Panc1 (cell line): ENCODE measurements around the gene FSTL1. TPM values are rescaled to one million over a fixed set of nuclear protein-coding genes. Genes with fewer than 3 reads are reported as not detected.

Experiments
- ATAC-seq: fragments of 200-7000 bp; cut with Tn5 transposase; 2 replicates; pipeline ENCODE4 v1.9.1; 2020; ENCODE audit warnings: mild to moderate bottlenecking, moderate library complexity
- BruUV-seq: library from RNA; stranded (reverse); fragments of 400-500 nt; replicated peaks from 2 replicates; lab custom pipeline; 2021; lab: Mats Ljungman, UMichigan
- CTCF ChIA-PET: fragments of 300-600 bp; sonication (Branson Sonifier 250); formaldehyde crosslinking; loops from one replicate; lab custom pipeline; 2022; ENCODE audit warnings: antibody characterized with exemption; lab: Charles Lee
- POLR2A ChIA-PET: fragments of 300-600 bp; sonication (Branson Sonifier 250); formaldehyde crosslinking; loops from one replicate; lab custom pipeline; 2022; ENCODE audit warnings: antibody characterized with exemption; lab: Charles Lee
- DNase-seq: peaks from one replicate; pipeline ENCODE4 v3.0.0-alpha.2; 2010; ENCODE audit warnings: low read depth, low spot score
- H3K27ac ChIP-seq: 2 replicates; pipeline ENCODE4 v1.5.1; 2011; ENCODE audit warnings: mild to moderate bottlenecking, low read length, inconsistent platforms
- H3K27me3 ChIP-seq: fragments of 200-500 bp; sonication (Bioruptor generic); 2 replicates; pipeline ENCODE4 v1.6.0; 2014; ENCODE audit warnings: low read length, inconsistent platforms; ENCODE audit not compliant: control insufficient read depth, insufficient read depth
- H3K36me3 ChIP-seq: fragments of 200-500 bp; sonication (Bioruptor generic); 2 replicates; pipeline ENCODE4 v1.5.1; 2014; ENCODE audit warnings: inconsistent platforms, mild to moderate bottlenecking, low read length, moderate library complexity; ENCODE audit not compliant: control insufficient read depth, insufficient read depth
- H3K4me1 ChIP-seq: 2 replicates; pipeline ENCODE4 v1.5.1; 2011; ENCODE audit warnings: inconsistent platforms, mild to moderate bottlenecking, low read length, moderate library complexity; ENCODE audit not compliant: control insufficient read depth, insufficient read depth
- H3K4me3 ChIP-seq, 2 experiments: 2 replicates each; pipeline ENCODE4 v1.5.1; 2011 to 2012; ENCODE audit warnings: low read depth in 2 of 2, low read length in 2 of 2, mild to moderate bottlenecking in 2 of 2, inconsistent platforms in 1 of 2, moderate library complexity in 1 of 2
- H3K9me3 ChIP-seq: fragments of 200-500 bp; sonication (Bioruptor generic); 2 replicates; pipeline ENCODE4 v1.5.1; 2014; ENCODE audit warnings: low read depth, mild to moderate bottlenecking, inconsistent platforms, low read length, moderate library complexity; ENCODE audit not compliant: control insufficient read depth, insufficient read depth
- POLR2AphosphoS5 ChIP-seq: IDR thresholded peaks from 2 replicates; pipeline ENCODE4 v1.6.1; 2012; ENCODE audit warnings: mild to moderate bottlenecking, low read depth, low read length, moderate library complexity
- SIN3A ChIP-seq: IDR thresholded peaks from 2 replicates; pipeline ENCODE4 v1.6.1; 2012; ENCODE audit warnings: low read depth, mild to moderate bottlenecking, low read length, moderate library complexity, borderline replicate concordance; ENCODE audit not compliant: insufficient read depth
- TCF7L2 ChIP-seq: IDR thresholded peaks from 2 replicates; pipeline ENCODE4 v1.6.1; 2011; ENCODE audit warnings: mild to moderate bottlenecking, low read depth, low read length, inconsistent platforms
- in situ Hi-C: cut with HindIII; loops from 2 replicates; pipeline ENCODE4 v1.10.0; 2016; ENCODE audit warnings: low sequenced_read_pairs, low pct_unique_long_range_greater_than_20kb
- intact Hi-C: fragments of 100-400 bp; cut with micrococcal nuclease; formaldehyde crosslinking; loops from one replicate; pipeline ENCODE4 v1.10.0; 2022; ENCODE audit not compliant: unreplicated experiment
- total RNA-seq: library from RNA; stranded (reverse); gene quantifications from one replicate; pipeline ENCODE4 v1.2.1, GENCODE V29; 2021; ENCODE audit not compliant: unreplicated experiment
- TF ChIP-seq, protein P1 (sequence below): fragments of 450-650 bp; IDR thresholded peaks from 2 replicates; pipeline ENCODE4 v1.5.1; 2017; ENCODE audit warnings: mild to moderate bottlenecking
- TF ChIP-seq, protein P2 (sequence below), 2 experiments: IDR thresholded peaks; 2 replicates each; pipeline ENCODE4 v1.6.1; 2011 to 2012; ENCODE audit warnings: low read depth in 2 of 2, control low read depth in 1 of 2, low read length in 1 of 2, mild to moderate bottlenecking in 1 of 2, moderate library complexity in 1 of 2; ENCODE audit not compliant: insufficient read depth in 1 of 2

The FSTL1 gene
- total RNA-seq, 1 experiment from 2014 or later, result 9.2 TPM

DNA sequence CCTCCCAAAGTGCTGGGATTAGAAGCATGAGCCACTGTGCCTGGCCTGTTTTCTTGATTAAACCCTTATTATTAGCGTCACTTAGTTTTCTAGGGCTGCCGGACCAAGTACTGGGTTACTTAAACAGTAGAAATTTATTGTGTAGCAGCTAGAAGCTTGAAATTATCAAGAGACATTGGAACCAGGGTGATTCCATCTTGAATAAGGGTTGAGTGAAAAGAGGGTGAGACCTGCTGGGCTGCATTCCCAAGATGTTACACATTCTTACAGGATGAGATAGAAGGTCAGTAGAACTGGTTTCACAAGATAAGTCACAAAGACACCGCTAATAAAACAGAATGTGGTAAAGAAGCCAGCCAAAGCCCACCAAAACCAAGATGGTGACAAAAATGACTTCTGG lies 18.6 kb upstream of the FSTL1 start:
- intact Hi-C loops, result no loop called here
- no peaks in the 10 kb centered on the region for H3K36me3 ChIP-seq
- in situ Hi-C loops, result no loop called here
- no peaks in the 10 kb centered on the region for H3K9me3 ChIP-seq
- H3K27me3 ChIP-seq, result peaks cover 2% of the 10 kb centered on the region; the same call in 1 of the 2 replicates
- BruUV-seq, result no TSS peak
- no peak for ATAC-seq
- ChIA-PET POLR2A (no interaction called here), CTCF (no interaction called here)
- TF ChIP-seq, protein P1, sequence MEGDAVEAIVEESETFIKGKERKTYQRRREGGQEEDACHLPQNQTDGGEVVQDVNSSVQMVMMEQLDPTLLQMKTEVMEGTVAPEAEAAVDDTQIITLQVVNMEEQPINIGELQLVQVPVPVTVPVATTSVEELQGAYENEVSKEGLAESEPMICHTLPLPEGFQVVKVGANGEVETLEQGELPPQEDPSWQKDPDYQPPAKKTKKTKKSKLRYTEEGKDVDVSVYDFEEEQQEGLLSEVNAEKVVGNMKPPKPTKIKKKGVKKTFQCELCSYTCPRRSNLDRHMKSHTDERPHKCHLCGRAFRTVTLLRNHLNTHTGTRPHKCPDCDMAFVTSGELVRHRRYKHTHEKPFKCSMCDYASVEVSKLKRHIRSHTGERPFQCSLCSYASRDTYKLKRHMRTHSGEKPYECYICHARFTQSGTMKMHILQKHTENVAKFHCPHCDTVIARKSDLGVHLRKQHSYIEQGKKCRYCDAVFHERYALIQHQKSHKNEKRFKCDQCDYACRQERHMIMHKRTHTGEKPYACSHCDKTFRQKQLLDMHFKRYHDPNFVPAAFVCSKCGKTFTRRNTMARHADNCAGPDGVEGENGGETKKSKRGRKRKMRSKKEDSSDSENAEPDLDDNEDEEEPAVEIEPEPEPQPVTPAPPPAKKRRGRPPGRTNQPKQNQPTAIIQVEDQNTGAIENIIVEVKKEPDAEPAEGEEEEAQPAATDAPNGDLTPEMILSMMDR, result no peak
- TF ChIP-seq, protein P2, sequence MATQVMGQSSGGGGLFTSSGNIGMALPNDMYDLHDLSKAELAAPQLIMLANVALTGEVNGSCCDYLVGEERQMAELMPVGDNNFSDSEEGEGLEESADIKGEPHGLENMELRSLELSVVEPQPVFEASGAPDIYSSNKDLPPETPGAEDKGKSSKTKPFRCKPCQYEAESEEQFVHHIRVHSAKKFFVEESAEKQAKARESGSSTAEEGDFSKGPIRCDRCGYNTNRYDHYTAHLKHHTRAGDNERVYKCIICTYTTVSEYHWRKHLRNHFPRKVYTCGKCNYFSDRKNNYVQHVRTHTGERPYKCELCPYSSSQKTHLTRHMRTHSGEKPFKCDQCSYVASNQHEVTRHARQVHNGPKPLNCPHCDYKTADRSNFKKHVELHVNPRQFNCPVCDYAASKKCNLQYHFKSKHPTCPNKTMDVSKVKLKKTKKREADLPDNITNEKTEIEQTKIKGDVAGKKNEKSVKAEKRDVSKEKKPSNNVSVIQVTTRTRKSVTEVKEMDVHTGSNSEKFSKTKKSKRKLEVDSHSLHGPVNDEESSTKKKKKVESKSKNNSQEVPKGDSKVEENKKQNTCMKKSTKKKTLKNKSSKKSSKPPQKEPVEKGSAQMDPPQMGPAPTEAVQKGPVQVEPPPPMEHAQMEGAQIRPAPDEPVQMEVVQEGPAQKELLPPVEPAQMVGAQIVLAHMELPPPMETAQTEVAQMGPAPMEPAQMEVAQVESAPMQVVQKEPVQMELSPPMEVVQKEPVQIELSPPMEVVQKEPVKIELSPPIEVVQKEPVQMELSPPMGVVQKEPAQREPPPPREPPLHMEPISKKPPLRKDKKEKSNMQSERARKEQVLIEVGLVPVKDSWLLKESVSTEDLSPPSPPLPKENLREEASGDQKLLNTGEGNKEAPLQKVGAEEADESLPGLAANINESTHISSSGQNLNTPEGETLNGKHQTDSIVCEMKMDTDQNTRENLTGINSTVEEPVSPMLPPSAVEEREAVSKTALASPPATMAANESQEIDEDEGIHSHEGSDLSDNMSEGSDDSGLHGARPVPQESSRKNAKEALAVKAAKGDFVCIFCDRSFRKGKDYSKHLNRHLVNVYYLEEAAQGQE (IDR thresholded peaks at IDR 0.05; ENCODE audit: insufficient read depth in 1 of 2, low read depth in 2 of 2, low read length in 1 of 2), result no peak
- TF ChIP-seq TCF7L2 (no peak), POLR2AphosphoS5 (no peak), SIN3A (no peak)
- DNase-seq, result no peak
- no peak overlapping the region for H3K27ac ChIP-seq
- H3K4me1 ChIP-seq, result no peaks in the 10 kb centered on the region
- H3K4me3 ChIP-seq, result no peak overlapping the region

DNA sequence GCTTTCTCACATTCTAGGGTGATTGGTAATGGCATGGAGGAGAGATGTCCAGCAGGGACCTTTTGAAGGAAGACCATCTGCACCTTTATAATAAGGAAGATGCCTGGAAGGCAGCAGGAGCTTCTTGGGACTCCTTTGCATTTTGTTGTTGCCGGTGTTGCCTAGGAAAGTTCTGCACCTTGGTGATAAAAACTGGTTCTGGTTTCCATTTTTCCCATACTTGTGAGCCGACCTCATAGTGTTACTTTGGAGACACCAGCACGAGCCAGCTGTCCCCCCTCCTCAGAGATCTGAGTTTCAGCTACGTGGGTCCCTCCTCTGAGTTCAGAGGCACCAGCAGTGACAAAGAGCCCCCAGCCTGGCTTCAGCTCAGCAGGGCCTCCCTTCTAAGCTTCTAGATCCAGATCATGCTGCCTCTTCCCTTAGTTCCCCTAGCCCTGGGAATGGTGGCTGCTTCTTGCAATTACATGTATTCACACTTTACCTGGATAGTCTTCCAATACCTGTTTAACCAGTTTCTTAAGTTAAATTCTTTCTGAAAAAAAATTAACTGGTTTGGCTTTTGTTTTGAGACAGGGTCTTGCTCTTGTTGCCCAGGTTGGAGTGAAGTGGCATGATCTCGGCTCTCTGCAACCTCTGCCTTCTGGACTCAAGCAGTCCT lies 18.0 kb upstream of the FSTL1 start:
- intact Hi-C loops (no loop called here), in situ Hi-C loops (no loop called here)
- Histone ChIP-seq H3K4me1 (no peaks in the 10 kb centered on the region), H3K36me3 (no peaks in the 10 kb centered on the region), H3K27me3 (peaks cover 2% of the 10 kb centered on the region; the same call in 1 of the 2 replicates), H3K27ac (no peak overlapping the region), H3K4me3 (no peak overlapping the region), H3K9me3 (no peaks in the 10 kb centered on the region)
- POLR2A ChIA-PET, result no interaction called here
- DNase-seq (no peak), ATAC-seq (no peak)
- TF ChIP-seq SIN3A (no peak), POLR2AphosphoS5 (no peak), TCF7L2 (no peak)
- TF ChIP-seq, protein P1, result no peak
- TF ChIP-seq, protein P2 (IDR thresholded peaks at IDR 0.05; ENCODE audit: insufficient read depth in 1 of 2, low read depth in 2 of 2, low read length in 1 of 2), result no peak
- no TSS peak for BruUV-seq
- CTCF ChIA-PET, result no interaction called here
